Measurements from ENCODE around the gene CYP2D6. TPM values are rescaled to one million over a fixed set of nuclear protein-coding genes. Genes with fewer than 3 reads are reported as not detected.

CYP2D6 gene
- total RNA-seq, 1 donor from 2014 or later = 1.4 TPM

DNA sequence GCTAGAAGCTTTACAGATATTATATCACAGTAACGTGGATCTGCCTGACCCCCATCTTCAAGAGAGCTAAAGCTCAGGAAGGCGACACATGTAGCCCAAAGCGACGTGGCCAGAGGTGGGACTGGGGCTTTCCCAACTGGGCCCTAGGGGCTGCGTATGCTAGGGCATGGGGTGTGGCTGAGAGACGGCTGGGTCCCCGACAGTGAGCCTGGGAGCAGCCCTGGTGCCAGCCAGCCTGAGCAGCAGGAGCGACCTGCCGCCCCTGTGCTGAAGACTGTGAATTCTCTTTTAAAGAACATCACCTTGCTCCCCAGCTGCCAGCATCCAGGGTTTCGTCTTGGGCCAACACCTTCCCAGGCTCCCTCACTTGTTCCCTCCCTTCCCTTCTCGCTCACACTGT, 32.9 kb upstream of the CYP2D6 start:
- Mint-ChIP-seq H3K27me3 (ENCODE audit: unreplicated experiment) (no peaks in the 10 kb centered on the region), H3K4me3 (ENCODE audit: unreplicated experiment) (no peak overlapping the region), H3K36me3 (ENCODE audit: unreplicated experiment) (peaks cover 12% of the 10 kb centered on the region), H3K4me1 (ENCODE audit: unreplicated experiment) (peaks cover 4% of the 10 kb centered on the region), H3K9me3 (ENCODE audit: unreplicated experiment) (no peaks in the 10 kb centered on the region), H3K27ac (ENCODE audit: unreplicated experiment) (no peak overlapping the region)
- no peak for DNase-seq (ENCODE audit: extremely low spot score, unreplicated experiment)
- TF ChIP-seq, protein P1, sequence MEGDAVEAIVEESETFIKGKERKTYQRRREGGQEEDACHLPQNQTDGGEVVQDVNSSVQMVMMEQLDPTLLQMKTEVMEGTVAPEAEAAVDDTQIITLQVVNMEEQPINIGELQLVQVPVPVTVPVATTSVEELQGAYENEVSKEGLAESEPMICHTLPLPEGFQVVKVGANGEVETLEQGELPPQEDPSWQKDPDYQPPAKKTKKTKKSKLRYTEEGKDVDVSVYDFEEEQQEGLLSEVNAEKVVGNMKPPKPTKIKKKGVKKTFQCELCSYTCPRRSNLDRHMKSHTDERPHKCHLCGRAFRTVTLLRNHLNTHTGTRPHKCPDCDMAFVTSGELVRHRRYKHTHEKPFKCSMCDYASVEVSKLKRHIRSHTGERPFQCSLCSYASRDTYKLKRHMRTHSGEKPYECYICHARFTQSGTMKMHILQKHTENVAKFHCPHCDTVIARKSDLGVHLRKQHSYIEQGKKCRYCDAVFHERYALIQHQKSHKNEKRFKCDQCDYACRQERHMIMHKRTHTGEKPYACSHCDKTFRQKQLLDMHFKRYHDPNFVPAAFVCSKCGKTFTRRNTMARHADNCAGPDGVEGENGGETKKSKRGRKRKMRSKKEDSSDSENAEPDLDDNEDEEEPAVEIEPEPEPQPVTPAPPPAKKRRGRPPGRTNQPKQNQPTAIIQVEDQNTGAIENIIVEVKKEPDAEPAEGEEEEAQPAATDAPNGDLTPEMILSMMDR (IDR thresholded peaks at IDR 0.05) = no peak

DNA sequence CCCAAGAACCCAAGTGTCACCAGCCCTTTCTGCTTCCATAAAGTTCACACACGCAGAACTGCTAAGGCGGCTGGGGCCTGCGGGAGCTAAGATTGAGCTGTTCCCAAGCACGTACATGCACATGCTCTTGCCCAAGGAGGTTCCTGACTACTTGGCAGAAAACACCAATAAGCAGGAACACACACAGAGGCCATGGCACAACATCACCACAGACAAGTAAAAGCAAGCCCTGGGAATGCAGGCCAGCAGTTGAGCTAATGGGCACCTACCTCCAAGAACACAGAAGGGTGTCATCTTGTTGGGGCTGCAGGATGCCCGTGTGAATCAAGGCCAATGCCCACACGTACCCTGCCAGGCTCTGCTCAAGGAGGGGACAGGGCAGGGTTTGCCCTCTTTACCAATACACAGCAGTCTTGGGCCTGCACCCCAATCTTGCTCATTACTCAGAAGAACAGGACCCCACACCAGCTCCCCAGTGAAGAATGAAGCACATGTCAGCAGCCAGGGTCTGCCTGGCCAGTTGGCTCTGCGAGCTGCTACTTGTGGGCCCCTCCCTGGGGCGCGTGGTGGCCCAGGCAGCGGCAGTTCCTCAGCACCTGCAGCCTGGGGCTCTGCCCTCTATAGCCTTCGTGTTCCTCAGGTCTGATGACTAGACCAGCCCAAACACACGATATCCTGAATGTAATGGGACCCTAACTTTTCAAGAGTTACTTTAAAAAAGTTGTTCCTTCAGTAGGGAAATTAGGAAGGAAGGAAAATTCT, 32.3 kb upstream of the CYP2D6 start:
- H3K27ac Mint-ChIP-seq (ENCODE audit: unreplicated experiment) = no peak overlapping the region
- H3K9me3 Mint-ChIP-seq (ENCODE audit: unreplicated experiment) = no peaks in the 10 kb centered on the region
- H3K27me3 Mint-ChIP-seq (ENCODE audit: unreplicated experiment) = no peaks in the 10 kb centered on the region
- TF ChIP-seq, protein P1 (IDR thresholded peaks at IDR 0.05) = no peak
- peaks cover 10% of the 10 kb centered on the region for H3K36me3 Mint-ChIP-seq (ENCODE audit: unreplicated experiment)
- no peak for DNase-seq (ENCODE audit: extremely low spot score, unreplicated experiment)
- H3K4me1 Mint-ChIP-seq (ENCODE audit: unreplicated experiment) = peaks cover 4% of the 10 kb centered on the region
- no peak overlapping the region for H3K4me3 Mint-ChIP-seq (ENCODE audit: unreplicated experiment)

DNA sequence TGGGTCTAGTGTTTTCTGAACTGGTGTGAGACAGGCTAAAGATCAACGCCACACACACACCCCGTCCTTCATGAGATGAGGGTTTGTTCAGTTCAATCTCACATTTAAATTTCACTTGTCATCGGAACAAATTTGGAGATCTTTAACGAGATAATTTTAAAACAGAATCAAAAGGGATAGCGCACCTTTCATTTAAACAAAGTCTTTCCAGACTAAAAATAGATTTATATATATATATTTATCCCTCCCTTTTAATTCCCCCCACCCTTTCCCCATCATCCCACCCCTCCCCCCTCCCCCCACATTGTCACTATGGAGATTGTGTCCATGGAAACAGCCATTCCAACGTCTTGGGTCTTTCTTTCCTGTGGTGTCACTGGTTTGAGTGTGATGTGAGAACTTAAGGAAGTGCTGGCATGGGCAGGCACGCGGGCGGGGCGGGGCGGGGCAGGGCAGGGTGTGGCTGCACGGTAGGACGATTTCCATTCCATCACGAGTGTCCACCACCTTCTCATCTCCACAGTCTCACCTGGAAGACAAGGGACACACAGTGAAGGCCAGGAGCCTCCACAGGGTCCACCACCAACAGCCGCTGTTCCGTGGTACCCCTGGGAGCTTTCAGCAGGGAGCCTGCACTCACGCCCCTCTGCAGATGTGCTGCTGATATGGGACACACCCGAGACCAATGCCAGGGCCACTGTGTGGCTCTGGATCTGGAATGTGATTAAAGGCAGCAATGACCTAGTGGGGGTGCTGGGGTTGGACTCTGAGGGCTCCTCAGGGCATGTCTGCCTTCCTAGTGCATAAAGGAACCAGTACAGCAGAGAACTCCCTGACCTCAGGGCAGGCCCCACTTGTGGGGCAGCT, 30.5 kb upstream of the CYP2D6 start:
- Mint-ChIP-seq H3K4me3 (ENCODE audit: unreplicated experiment) (no peak overlapping the region), H3K9me3 (ENCODE audit: unreplicated experiment) (no peaks in the 10 kb centered on the region), H3K27ac (ENCODE audit: unreplicated experiment) (no peak overlapping the region), H3K36me3 (ENCODE audit: unreplicated experiment) (peaks cover 4% of the 10 kb centered on the region), H3K4me1 (ENCODE audit: unreplicated experiment) (peaks cover 4% of the 10 kb centered on the region), H3K27me3 (ENCODE audit: unreplicated experiment) (no peaks in the 10 kb centered on the region)
- TF ChIP-seq, protein P1 (IDR thresholded peaks at IDR 0.05) = no peak
- no peak for DNase-seq (ENCODE audit: extremely low spot score, unreplicated experiment)

DNA sequence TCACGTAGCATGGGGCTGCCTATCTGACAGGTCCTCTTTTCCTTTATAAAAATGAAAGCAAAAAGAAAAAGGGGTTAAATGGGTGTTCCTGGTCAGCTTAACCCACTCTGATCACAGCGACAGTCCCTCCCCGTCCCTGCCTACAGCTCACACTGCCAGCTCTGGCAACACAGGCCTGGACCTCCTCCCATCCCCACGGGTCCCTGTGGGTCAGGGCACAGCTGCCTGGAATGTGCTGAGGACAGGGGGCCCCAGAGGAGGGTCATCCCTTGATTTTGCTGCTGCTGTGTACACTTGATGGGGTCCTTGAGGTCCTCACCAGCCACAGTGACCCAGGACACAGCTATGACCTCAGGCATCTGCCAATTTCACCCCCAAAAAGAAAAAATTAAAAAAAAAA, 29.6 kb upstream of the CYP2D6 start:
- Mint-ChIP-seq H3K36me3 (ENCODE audit: unreplicated experiment) (peaks cover 4% of the 10 kb centered on the region), H3K9me3 (ENCODE audit: unreplicated experiment) (no peaks in the 10 kb centered on the region), H3K4me3 (ENCODE audit: unreplicated experiment) (no peak overlapping the region), H3K27me3 (ENCODE audit: unreplicated experiment) (no peaks in the 10 kb centered on the region), H3K4me1 (ENCODE audit: unreplicated experiment) (peaks cover 4% of the 10 kb centered on the region), H3K27ac (ENCODE audit: unreplicated experiment) (no peak overlapping the region)
- DNase-seq (ENCODE audit: extremely low spot score, unreplicated experiment) = no peak
- TF ChIP-seq, protein P1 (IDR thresholded peaks at IDR 0.05) = no peak

Measured in osteocyte (in vitro differentiated cells).